Dermis blood vessel endothelial cell (primary cell): ENCODE results near the gene SCAMP4. TPM values are rescaled to one million over a fixed set of nuclear protein-coding genes. Genes with fewer than 3 reads are reported as not detected.
A peak's percentile ranks its signal among the peaks of the same experiment; 100 is the strongest.

Experiments used
- DNase-seq: peaks from one replicate; pipeline ENCODE4 v3.0.0; 2010
- total RNA-seq: library from RNA; depleted of rRNA; stranded (reverse); fragments of >200 nt; gene quantifications from 2 replicates; pipeline ENCODE4 v1.2.3, GENCODE V29; 2014

SCAMP4 gene
- total RNA-seq, 1 donor from 2014 or later: 34.7 TPM

- DNase-seq: no peak
These were observed 9.7 kb downstream of the SCAMP4 start for GRCh38 chr19:1914826-1915341.

GRCh38 chr19:1917146-1917545 lies 11.9 kb downstream of the SCAMP4 start:
- DNase-seq: no peak

DNA sequence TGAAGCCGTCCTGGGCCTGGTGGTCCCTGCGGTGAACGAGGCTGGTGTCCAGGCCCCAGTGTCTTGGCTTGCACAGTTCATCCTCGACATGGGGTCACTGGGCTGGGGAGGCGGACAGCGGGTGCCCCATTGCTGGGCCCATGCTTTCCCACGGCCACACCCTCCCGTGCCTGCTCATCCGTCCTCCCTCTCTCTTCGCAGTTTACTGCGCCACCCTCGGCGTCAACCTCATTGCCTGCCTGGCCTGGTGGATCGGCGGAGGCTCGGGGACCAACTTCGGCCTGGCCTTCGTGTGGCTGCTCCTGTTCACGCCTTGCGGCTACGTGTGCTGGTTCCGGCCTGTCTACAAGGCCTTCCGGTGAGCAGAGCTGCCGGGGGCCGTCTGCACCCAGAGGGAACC lies 12.7 kb downstream of the SCAMP4 start:
- DNase-seq: no peak

GRCh38 chr19:1918975-1919374 lies 13.8 kb downstream of the SCAMP4 start:
- no peak for DNase-seq

DNA sequence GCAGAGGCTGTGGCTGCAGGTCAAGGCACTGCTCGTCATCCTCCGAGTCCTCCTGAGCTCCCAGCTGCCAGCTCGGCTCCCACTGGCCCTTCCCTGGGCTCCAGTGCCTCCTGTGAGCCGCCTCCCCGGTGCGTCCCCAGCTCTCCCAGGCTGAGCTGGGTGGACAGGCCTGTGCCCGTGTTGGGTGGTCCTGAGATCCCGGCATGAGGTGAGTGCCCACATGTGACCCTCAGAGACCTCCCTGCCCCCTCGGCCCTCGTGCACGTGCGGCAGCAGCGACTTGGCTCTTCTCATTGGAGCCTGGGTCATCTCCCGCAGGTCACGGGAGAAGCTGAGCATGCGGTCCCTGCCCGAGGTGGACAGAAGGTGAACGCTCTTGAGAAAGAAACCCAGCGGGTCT lies 15.4 kb downstream of the SCAMP4 start:
- DNase-seq: no peak

DNA sequence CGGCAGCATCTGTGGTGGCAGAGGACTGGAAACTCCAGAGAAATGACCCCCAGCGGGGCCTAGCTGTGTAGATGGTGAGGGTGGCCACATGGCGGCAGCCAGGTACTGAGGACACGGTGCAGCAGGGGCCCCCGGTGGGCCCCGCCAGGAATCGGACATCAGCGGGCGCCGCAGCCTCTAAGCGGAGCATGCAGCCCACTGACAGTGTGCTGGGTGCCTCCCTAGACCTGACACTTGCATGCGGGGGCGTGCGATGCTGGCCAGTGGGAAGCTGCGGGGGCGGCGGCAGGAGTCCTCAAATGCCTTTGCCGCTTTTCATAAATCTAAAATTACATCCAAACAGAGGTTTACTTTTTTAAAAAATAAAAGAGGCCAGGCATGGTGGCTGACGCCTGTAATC lies 16.1 kb downstream of the SCAMP4 start:
- DNase-seq: no peak

DNA sequence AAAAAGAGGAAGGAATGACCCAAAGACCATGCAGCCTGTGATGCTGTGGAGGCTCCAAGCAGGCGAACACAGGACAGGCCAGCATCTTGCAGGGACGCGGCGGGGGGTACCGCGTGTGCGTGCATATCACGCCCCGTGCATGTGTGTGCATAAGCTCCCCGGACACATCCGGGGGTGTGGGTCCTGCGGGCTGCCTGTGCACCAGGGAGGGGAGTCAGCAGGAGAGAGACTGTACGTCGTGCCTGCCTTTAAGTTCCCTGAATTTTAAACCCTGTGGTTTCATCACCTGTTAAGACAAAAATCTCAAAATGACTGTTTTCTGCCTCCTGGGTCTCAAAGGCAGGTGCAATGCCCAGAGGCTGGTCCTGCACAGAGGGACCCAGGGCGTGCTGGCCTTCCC lies 16.6 kb downstream of the SCAMP4 start:
- DNase-seq: no peak

DNA sequence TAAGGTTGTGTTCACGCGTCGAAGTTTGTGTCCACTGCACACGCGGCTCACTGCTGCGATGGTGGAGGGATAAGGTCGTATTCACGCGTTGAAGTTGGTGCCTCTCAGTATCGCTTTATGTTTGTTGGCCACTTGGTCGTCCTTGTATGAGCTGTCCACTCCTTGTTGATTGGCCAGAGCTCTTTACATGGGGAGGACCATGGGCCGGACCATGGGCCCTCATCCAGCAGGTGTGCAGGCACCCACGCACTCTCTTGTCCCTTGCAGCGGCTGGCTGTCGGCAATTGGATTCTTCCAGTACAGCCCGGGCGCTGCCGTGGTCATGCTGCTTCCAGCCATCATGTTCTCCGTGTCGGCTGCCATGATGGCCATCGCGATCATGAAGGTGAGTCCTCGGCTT lies 17.6 kb downstream of the SCAMP4 start:
- no peak for DNase-seq

GRCh38 chr19:1923319-1923718 lies 18.1 kb downstream of the SCAMP4 start:
- no peak for DNase-seq

- no peak for DNase-seq
These were observed 19.2 kb downstream of the SCAMP4 start for GRCh38 chr19:1924320-1924961.

GRCh38 chr19:1925544-1925943 lies 20.3 kb downstream of the SCAMP4 start:
- DNase-seq: no peak

DNA sequence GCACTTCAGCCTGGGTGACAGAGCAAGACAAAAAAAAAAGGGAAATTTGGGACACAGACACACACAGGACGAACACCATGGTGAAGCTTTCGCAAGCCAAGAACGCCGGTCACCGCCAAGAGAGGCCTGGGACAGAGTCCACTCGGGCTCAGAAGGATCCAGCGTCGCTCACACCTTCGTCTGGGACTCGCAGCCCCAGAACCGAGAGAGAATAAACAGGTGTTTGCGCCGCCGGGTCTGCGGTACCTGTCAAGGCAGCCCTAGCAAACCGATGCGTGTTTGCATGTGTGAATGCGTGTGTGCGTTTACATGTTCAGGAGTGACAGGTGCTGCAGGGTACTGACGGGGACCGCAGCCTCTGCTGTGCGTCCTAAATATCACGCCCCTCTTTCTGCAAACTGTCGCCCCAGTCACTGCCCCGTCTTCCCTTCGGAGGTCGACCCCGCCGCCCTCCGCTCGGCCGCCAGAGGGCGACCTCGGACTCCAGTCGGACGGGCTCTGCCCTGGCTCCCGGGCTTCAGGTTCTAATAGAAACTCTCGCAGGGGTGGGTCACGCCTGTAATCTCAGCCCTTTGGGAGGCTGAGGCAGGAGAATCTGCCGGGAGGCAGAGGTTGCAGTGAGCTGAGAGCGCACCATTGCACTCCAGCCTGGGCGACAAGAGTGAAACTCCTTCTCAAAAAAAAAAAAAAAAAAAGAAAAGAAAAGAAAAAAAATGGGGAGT lies 24.0 kb downstream of the SCAMP4 start:
- DNase-seq: peak; percentile 83

DNA sequence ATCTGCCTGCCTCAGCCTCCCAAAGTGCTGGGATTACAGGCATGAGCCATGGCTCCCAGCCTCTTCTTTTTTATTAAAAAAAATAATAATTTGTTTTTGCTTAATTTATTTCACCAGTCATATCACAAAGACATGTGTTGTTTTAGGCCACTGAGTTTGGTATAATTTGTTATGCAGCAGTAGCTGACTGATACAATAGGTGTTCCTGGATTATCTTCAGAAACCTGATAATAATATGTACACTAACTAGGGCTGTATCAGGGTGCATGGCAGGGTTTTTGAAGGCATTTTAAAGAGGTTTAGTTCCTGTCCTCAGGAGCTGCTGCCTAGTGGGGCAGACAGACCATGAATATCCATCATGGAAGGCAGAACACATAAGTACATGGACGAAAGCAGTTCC lies 26.2 kb downstream of the SCAMP4 start:
- no peak for DNase-seq

- DNase-seq: no peak
These were observed 27.2 kb downstream of the SCAMP4 start for GRCh38 chr19:1932395-1932794.

- no peak for DNase-seq
These were observed 28.0 kb downstream of the SCAMP4 start for GRCh38 chr19:1933244-1933643.

DNA sequence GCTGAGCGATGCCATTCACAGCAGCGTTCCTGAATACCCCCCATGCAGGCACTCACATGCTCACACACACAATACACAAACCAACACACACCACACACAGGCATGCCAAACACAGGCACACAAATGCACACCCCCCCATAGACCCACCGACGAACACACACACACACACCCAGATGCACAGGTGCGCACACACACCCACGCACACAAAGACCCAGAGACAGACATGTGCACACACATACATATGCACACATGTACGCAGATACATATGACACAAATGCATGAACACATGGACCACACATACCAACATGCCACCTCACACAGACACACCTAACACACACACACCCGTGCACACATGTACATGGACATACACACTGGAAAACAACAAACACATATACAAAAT lies 28.7 kb downstream of the SCAMP4 start:
- no peak for DNase-seq

DNA sequence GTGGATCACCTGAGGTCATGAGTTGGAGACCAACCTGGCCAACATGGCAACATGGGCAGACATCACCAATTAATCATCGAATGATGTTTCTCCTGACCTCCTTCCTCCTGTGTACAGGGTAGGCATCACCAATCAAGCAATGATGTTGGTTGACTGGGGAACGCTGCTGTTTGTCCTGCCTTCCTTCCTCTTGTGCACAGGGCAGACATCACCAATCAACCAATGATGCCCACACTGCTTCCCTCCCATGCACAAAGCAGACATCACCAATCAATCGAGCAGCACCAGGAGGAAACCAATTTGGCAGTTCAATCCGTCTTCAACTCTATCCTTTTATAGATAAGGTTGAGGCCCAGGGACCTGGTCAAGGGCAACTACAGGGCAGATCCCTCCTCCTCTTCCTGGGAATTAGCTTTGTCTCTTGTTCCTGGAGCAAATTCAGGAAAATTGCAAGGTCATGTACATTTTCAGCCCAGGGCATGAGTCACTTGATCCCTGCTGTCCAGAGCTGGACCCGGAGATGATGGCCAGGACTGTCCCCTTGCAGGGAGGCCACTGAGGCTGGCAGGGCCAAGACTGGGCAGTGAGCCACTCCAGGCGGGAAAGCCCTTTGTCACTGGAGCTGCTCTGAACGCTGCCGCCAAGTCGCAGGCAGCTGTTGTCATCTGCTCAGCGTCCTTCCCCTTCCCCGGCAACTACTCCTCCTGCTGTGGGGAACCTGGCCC lies 30.4 kb downstream of the SCAMP4 start:
- peak; percentile 73 for DNase-seq

- no peak for DNase-seq
These were observed 31.2 kb downstream of the SCAMP4 start for GRCh38 chr19:1936430-1936829.

DNA sequence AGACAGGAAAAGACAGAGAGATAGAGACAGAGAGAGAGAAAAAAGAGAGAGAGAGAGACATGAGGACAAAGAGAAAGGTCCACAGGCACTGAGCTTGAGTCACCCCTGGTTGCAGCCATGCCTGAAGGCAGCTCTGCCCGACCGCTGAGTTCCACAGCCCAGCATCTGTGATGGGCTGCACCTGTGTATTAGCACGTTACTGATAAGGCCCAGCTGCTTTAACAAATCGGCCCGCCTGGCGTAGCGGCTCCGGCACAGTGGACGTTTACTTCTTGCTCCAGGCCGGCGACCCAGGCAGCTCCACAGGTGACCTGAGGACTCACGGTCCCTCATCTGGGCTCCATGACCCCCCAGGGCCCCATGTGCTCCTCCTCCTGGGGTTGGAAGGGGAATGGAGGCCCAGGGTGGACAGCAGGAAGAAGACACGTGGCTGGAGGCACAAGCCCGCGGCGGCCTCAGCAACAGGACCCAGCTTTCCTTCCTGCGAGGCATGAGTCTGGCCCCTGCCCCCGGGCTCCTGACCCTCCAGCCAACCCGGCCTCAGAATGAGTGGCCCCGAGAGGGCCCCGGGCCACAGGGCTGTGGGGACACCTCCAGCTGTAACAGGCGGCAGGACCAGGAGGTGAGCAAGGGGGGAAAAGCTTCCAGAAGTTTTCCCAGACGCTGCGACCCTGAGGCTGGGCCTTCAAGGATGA lies 31.9 kb downstream of the SCAMP4 start:
- no peak for DNase-seq

DNA sequence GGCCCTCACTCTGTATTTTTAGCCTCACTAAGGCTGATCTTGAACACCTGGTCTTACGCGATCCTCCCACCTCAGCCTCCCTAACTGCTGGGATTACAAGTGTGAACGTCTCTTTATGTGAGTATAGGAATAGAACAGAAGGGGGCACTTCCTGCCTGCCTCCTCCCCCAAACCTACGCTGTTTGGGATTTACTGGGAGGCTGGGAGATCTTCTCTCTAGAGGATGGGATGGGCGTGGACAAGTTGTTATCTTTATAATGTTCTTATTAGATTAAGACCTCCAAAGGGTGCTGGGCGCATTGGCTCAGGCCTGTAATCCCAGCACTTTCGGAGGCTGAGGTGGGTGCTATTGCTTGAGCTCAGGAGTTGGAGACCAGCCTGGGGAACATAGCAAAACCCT lies 32.9 kb downstream of the SCAMP4 start:
- DNase-seq: no peak

DNA sequence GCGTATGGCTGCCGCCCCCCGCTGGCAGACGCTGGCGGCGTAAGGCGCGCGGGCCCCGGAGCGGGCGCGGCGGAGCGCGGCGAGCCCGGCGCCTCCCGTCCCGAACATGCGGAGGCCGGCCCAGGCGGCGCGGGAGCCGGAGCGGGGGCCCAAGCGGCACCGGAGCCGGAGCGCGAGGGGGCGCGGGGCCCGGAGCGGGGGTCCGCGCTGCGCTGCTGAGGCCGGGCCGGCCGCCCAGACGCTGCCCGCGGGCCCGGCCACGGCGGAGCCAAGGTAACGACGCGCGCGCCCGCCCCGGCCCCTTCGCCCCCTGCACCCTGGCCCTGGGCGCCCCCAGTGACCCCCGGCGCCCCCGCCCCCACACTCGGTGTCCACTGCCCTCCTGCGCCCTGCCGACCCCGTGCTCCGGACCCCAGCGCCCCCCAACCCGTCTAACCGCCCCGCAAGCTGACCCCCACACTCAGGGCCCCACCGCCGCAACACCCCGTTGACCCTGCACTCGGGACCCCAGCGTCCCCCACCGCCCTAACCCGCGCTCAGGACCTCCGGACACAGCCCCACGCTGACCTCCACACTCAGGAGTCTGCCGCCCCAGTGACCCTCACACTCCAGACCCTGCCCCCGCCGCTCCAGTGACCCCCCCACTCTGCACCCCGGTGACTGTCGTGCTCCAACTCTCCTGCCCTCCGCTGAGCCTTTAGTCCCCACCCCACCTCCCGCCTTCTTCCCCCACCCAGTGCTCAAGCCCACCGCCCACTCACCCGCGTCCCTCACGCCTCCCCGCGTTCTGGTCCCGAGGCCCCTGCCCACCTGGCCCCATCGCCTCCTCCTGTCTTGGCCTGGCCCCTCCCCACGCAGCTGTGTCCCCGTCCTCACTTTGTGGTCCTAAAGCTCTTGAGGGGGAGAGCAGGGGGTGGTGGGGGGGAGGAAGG lies 36.2 kb downstream of the SCAMP4 start, which contains the start of gene CSNK1G2:
Gene CSNK1G2 (plus strand): TSS at position 27 of the 932 bp plus-strand sequence. CDS start 28,601 bp downstream, outside the sequence.
- no peak for DNase-seq
